Suprapubic skin (tissue), 4 donors: ENCODE measurements around the gene GGNBP2. TPM values are rescaled to one million over a fixed set of nuclear protein-coding genes. Genes with fewer than 3 reads are reported as not detected.

Source experiments
- DNase-seq, 2 donors: peaks; one replicate each; pipeline ENCODE4 v3.0.0-alpha.2; 2019; ENCODE audit warnings: low spot score in 2 of 2
- H3K27ac ChIP-seq: fragments of 200-600 bp; sonication (generic); one replicate; pipeline ENCODE4 v1.5.1; 2019
- H3K27me3 ChIP-seq: fragments of 200-600 bp; sonication (generic); one replicate; pipeline ENCODE4 v1.5.1; 2019
- H3K36me3 ChIP-seq: fragments of 200-600 bp; sonication (generic); one replicate; pipeline ENCODE4 v1.5.1; 2019
- H3K4me1 ChIP-seq: fragments of 200-600 bp; sonication (generic); one replicate; pipeline ENCODE4 v1.5.1; 2019
- H3K4me3 ChIP-seq: fragments of 200-600 bp; sonication (generic); one replicate; pipeline ENCODE4 v1.5.1; 2019; ENCODE audit warnings: mild to moderate bottlenecking
- H3K9me3 ChIP-seq: fragments of 200-600 bp; sonication (generic); one replicate; pipeline ENCODE4 v1.5.1; 2019
- CTCF ChIP-seq, 2 donors: fragments of 200-600 bp in 1 of 2; fragments of 450-650 bp in 1 of 2; sonication (generic) in 1 of 2; IDR thresholded peaks; one replicate each; pipeline ENCODE4 v1.5.1; 2016 to 2019; ENCODE audit warnings: antibody characterized with exemption in 2 of 2, mild to moderate bottlenecking in 1 of 2, moderate library complexity in 1 of 2
- EP300 ChIP-seq: sonication (generic); formaldehyde crosslinking; IDR thresholded peaks from one replicate; pipeline ENCODE4 v1.6.1; 2017; ENCODE audit warnings: antibody characterized with exemption
- POLR2A ChIP-seq, 2 donors: fragments of 450-650 bp; IDR thresholded peaks; one replicate each; pipeline ENCODE4 v1.6.1; 2017; ENCODE audit warnings: antibody characterized with exemption in 2 of 2, mild to moderate bottlenecking in 2 of 2, moderate library complexity in 2 of 2
- POLR2AphosphoS5 ChIP-seq, 3 donors: sonication (generic); formaldehyde crosslinking; IDR thresholded peaks; one replicate each; pipeline ENCODE4 v1.6.1; 2017; ENCODE audit warnings: antibody characterized with exemption in 3 of 3
- WGBS: methylation state at CpG from one replicate; pipeline ENCODE4 v1.1.5; 2018; 5-methylcytosine and 5-hydroxymethylcytosine counted together
- total RNA-seq, 4 donors: library from RNA; depleted of rRNA; stranded (reverse); fragments of >200 nt; gene quantifications; one replicate each; pipeline ENCODE4 v1.1.0, GENCODE V29; 2016

Gene GGNBP2
- total RNA-seq, 4 donors from 2014 or later: 49.4 to 84.1 (median 57.1) TPM

GRCh38 chr17:36614081-36614480, 69.4 kb downstream of the GGNBP2 start:
- no peaks in the 10 kb centered on the region for H3K9me3 ChIP-seq
- no peak overlapping the region for H3K27ac ChIP-seq
- no peak for DNase-seq
- H3K4me3 ChIP-seq: no peak overlapping the region
- TF ChIP-seq POLR2AphosphoS5 (IDR thresholded peaks at IDR 0.05): no peak
- no peak for TF ChIP-seq CTCF (IDR thresholded peaks at IDR 0.05)
- no peak for TF ChIP-seq EP300
- TF ChIP-seq POLR2A (IDR thresholded peaks at IDR 0.05): no peak
- H3K27me3 ChIP-seq: peaks cover 3% of the 10 kb centered on the region
- no peaks in the 10 kb centered on the region for H3K36me3 ChIP-seq
- H3K4me1 ChIP-seq: peaks cover 2% of the 10 kb centered on the region
- WGBS: 70% methylated on average over 7 of the region's 7 CpGs

GRCh38 chr17:36614933-36615332, 70.2 kb downstream of the GGNBP2 start:
- Histone ChIP-seq H3K4me1 (no peaks in the 10 kb centered on the region), H3K9me3 (no peaks in the 10 kb centered on the region), H3K27me3 (peaks cover 3% of the 10 kb centered on the region), H3K36me3 (no peaks in the 10 kb centered on the region), H3K27ac (no peak overlapping the region), H3K4me3 (no peak overlapping the region)
- TF ChIP-seq POLR2AphosphoS5 (IDR thresholded peaks at IDR 0.05) (no peak), EP300 (no peak), POLR2A (IDR thresholded peaks at IDR 0.05) (no peak), CTCF (IDR thresholded peaks at IDR 0.05) (no peak)
- 43% methylated on average over 2 of the region's 5 CpGs for WGBS
- no peak for DNase-seq

- WGBS: 82% methylated on average over 16 of the region's 16 CpGs
- Histone ChIP-seq H3K4me1 (no peaks in the 10 kb centered on the region), H3K27me3 (peaks cover 3% of the 10 kb centered on the region), H3K36me3 (no peaks in the 10 kb centered on the region), H3K4me3 (no peak overlapping the region), H3K9me3 (no peaks in the 10 kb centered on the region), H3K27ac (no peak overlapping the region)
- no peak for DNase-seq
- TF ChIP-seq POLR2AphosphoS5 (IDR thresholded peaks at IDR 0.05) (no peak), POLR2A (IDR thresholded peaks at IDR 0.05) (no peak), CTCF (IDR thresholded peaks at IDR 0.05) (no peak), EP300 (no peak)
These were observed 71.6 kb downstream of the GGNBP2 start for GRCh38 chr17:36616061-36617029.

GRCh38 chr17:36617773-36618172, 73.1 kb downstream of the GGNBP2 start:
- TF ChIP-seq POLR2AphosphoS5 (IDR thresholded peaks at IDR 0.05): no peak
- no peak for TF ChIP-seq POLR2A (IDR thresholded peaks at IDR 0.05)
- TF ChIP-seq CTCF (IDR thresholded peaks at IDR 0.05): no peak
- no peak for TF ChIP-seq EP300
- WGBS: 83% methylated on average over 7 of the region's 7 CpGs
- Histone ChIP-seq H3K4me1 (no peaks in the 10 kb centered on the region), H3K9me3 (no peaks in the 10 kb centered on the region), H3K27ac (no peak overlapping the region), H3K4me3 (no peak overlapping the region), H3K27me3 (no peaks in the 10 kb centered on the region), H3K36me3 (no peaks in the 10 kb centered on the region)
- DNase-seq: no peak

GRCh38 chr17:36623281-36623680, 78.6 kb downstream of the GGNBP2 start:
- H3K27me3 ChIP-seq: no peaks in the 10 kb centered on the region
- no peaks in the 10 kb centered on the region for H3K9me3 ChIP-seq
- H3K4me1 ChIP-seq: no peaks in the 10 kb centered on the region
- WGBS: 72% methylated on average over 3 of the region's 3 CpGs
- no peaks in the 10 kb centered on the region for H3K36me3 ChIP-seq
- no peak overlapping the region for H3K27ac ChIP-seq
- H3K4me3 ChIP-seq: no peak overlapping the region
- TF ChIP-seq POLR2AphosphoS5 (IDR thresholded peaks at IDR 0.05) (no peak), CTCF (IDR thresholded peaks at IDR 0.05) (no peak), POLR2A (IDR thresholded peaks at IDR 0.05) (no peak), EP300 (no peak)
- no peak for DNase-seq
